Hematopoietic multipotent progenitor cell treated with erythropoietin and hydrocortisone succinate and interleukin-3 and kit ligand, for 4 days (in vitro differentiated cells): ENCODE results near the gene F2R.
"Not testable (repeated sequence)": the region's sequence is repeated elsewhere in the genome, so short reads cannot be mapped to it uniquely, and the experiment has no call there.

Experiments
- DNase-seq: peaks from one replicate; pipeline ENCODE4 v3.0.0-alpha.2; 2015

Gene F2R

GRCh38 chr5:76715736-76716455, at the start of gene F2R:
Gene F2R (plus strand): TSS chr5:76716126. CDS start chr5:76716308, 182 bp downstream.
- peak; percentile 83 for DNase-seq

GRCh38 chr5:76667495-76667894, 48.4 kb upstream of the F2R start:
- no peak for DNase-seq

GRCh38 chr5:76669245-76669644, 46.7 kb upstream of the F2R start:
- no peak for DNase-seq

- no peak for DNase-seq
These were observed 45.4 kb upstream of the F2R start for GRCh38 chr5:76670508-76670907.

- DNase-seq: no peak
These were observed 43.7 kb upstream of the F2R start for GRCh38 chr5:76672242-76672641.

- no peak for DNase-seq
These were observed 42.8 kb upstream of the F2R start for GRCh38 chr5:76673125-76673524.

- peak; percentile 36 for DNase-seq
These were observed 41.4 kb upstream of the F2R start for GRCh38 chr5:76674330-76675066.

GRCh38 chr5:76675364-76675763, 40.6 kb upstream of the F2R start:
- DNase-seq: no peak

GRCh38 chr5:76677849-76678472, 38.0 kb upstream of the F2R start:
- DNase-seq: no peak

- DNase-seq: no peak
These were observed 36.7 kb upstream of the F2R start for GRCh38 chr5:76679231-76679630.

- not testable (repeated sequence) for DNase-seq
These were observed 35.1 kb upstream of the F2R start for GRCh38 chr5:76680826-76681225.

- no peak for DNase-seq
These were observed 34.6 kb upstream of the F2R start for GRCh38 chr5:76681287-76681686.

GRCh38 chr5:76682387-76682786, 33.5 kb upstream of the F2R start:
- no peak for DNase-seq

GRCh38 chr5:76683816-76684731, 31.9 kb upstream of the F2R start:
- no peak for DNase-seq

GRCh38 chr5:76684756-76685519, 31.0 kb upstream of the F2R start:
- peak; percentile 46 for DNase-seq

GRCh38 chr5:76685704-76686103, 30.2 kb upstream of the F2R start:
- DNase-seq: peak; percentile 38

GRCh38 chr5:76688212-76688611, 27.7 kb upstream of the F2R start:
- no peak for DNase-seq

- DNase-seq: no peak
These were observed 27.1 kb upstream of the F2R start for GRCh38 chr5:76688836-76689235.

GRCh38 chr5:76689321-76690036, 26.4 kb upstream of the F2R start:
- DNase-seq: no peak

- DNase-seq: no peak
These were observed 25.8 kb upstream of the F2R start for GRCh38 chr5:76690037-76690679.
